Activated naive CD8-positive, alpha-beta T cell treated with anti-CD3 and anti-CD28 coated beads, Interleukin-2, amount 50 U/mL, for 24 hours (primary cell): ENCODE measurements around the gene TFCP2.
A peak's percentile ranks its signal among the peaks of the same experiment; 100 is the strongest.

ENCODE experiments used
- ATAC-seq: fragments of 150-1000 bp; cut with Tn5 transposase; one replicate; pipeline ENCODE4 v1.10.0; 2021
- DNase-seq: peaks from one replicate; pipeline ENCODE4 v3.0.0; 2021
- H3K27ac Mint-ChIP-seq: one replicate; pipeline ENCODE4 v1.8.0; 2021; ENCODE audit warnings: mild to moderate bottlenecking, mixed read lengths
- H3K27me3 Mint-ChIP-seq: one replicate; pipeline ENCODE4 v1.8.0; 2021; ENCODE audit warnings: mixed read lengths
- H3K36me3 Mint-ChIP-seq: one replicate; pipeline ENCODE4 v1.8.0; 2021; ENCODE audit warnings: low read depth, mixed read lengths
- H3K4me1 Mint-ChIP-seq: one replicate; pipeline ENCODE4 v1.8.0; 2021; ENCODE audit warnings: mixed read lengths
- H3K4me3 Mint-ChIP-seq: one replicate; pipeline ENCODE4 v1.8.0; 2021; ENCODE audit warnings: mild to moderate bottlenecking, moderate library complexity, mixed read lengths
- H3K9me3 Mint-ChIP-seq: one replicate; pipeline ENCODE4 v1.8.0; 2021; ENCODE audit warnings: mixed read lengths

TFCP2 gene

DNA sequence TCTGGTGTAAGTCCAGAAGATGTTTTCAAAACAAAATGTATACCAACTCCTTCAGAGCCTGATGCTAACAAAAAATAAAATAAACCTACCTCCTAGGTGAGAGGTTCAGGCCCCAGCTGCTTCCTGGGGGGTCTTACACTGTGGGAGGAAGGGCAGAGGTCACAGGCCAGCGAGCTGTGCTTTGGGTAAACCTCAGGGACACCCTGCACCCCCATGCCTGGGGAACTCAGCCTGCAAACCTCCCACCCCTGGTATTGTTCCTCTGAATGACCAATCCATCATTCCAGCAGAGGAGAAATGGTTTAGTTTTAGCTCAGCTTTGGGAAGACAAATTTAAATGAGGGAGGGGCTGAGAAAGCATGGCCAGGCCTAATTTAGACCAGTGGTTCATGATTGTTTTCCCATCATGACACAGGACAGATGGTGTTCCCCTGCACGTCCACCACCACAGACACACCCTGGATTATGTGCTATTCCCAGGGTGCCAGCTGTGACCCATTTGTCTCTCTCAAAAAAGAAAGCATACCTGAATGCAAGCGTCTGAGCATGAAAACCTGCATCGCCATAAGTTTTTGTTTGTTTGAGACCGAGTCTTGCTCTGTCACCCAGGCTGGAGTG, 14.5 kb upstream of the TFCP2 start:
- DNase-seq = no peak
- H3K4me3 Mint-ChIP-seq = no peak overlapping the region
- no peak for ATAC-seq

DNA sequence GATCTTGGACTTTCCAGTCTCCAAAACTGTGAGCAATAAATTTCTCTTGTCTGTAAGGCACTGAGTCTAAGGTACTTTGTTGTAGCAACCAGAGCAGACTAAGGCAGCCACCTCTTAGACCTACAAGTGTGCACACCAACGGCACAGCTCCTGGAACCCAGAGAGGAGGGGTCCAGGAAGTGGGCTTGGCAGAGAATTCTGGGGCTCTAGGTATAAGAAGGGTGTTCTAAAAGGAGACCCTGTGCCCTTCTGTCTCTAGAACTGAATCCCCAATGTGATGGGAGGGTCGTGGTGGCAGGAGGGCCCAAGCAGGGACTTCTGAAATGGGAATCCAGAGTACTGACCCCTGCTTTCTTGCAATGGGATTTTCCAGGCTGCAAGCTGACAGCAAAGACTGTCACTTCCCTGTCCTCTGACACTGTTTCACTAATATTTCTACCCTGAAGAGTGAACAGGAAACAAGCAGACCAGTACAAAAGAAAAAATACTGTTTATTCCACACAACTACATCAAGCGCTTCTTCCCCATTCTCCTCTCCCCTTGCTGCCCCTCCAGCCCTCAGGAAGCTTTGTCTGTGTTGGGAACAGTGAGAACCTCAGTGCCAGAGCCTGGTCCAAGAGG, 13.6 kb upstream of the TFCP2 start:
- H3K27ac Mint-ChIP-seq = no peak overlapping the region
- H3K4me1 Mint-ChIP-seq = peaks cover 2% of the 10 kb centered on the region

More for the DNA sequence above, 14.5 kb upstream of the TFCP2 start:
- Mint-ChIP-seq H3K27ac (no peak overlapping the region), H3K36me3 (no peaks in the 10 kb centered on the region), H3K4me1 (peaks cover 2% of the 10 kb centered on the region), H3K9me3 (no peaks in the 10 kb centered on the region), H3K27me3 (no peaks in the 10 kb centered on the region)

DNA sequence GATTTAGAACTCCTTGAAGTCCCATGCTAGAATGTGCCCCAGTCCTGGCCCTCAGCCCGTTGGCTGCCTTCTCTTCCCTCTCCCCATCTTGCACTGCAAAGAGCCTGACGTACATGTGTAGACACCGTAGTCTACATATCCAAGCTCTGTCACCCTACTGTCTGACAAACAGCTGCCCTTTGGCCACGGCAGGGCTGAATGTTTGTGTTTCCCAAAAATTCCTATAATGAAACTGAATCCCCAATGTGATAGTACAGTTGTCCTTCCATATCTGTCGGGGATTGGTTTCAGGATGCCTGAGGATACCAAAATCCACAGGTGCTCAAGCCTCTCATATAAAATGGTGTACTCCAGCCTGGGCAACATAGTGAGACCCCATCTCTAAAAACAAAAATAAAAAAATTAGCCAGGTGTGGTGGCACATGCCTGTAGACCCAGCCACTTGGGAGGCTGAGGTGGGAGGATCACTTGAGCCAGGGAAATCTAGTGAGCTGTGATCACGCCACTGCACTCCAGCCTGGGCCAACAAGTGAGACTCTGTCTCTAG, 12.3 kb upstream of the TFCP2 start:
- DNase-seq (no peak), ATAC-seq (no peak)
- Mint-ChIP-seq H3K4me3 (no peak overlapping the region), H3K27ac (no peak overlapping the region), H3K27me3 (no peaks in the 10 kb centered on the region), H3K36me3 (no peaks in the 10 kb centered on the region), H3K4me1 (peaks cover 2% of the 10 kb centered on the region), H3K9me3 (no peaks in the 10 kb centered on the region)

More for the DNA sequence above, 13.6 kb upstream of the TFCP2 start:
- Mint-ChIP-seq H3K27me3 (no peaks in the 10 kb centered on the region), H3K9me3 (no peaks in the 10 kb centered on the region), H3K36me3 (no peaks in the 10 kb centered on the region), H3K4me3 (no peak overlapping the region)
- DNase-seq (no peak), ATAC-seq (no peak)

DNA sequence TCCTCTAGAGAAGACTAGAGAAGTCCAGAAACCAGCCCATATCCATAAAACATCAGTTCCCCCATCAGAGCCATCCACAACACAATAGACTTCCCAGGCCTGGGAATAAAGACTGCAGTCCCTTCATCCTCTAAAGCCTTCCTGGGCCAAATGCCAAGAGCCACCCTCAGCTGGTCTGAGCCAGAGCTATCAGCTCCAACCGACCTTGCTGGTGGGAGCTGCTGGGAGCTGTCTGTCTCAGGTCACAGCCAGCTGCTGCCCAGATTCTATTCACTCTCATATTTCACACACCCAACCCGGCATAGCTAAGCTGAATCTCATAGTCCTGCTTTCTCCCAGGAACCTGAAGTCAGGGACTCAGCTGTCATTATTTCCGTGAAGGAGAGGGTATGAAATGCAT, 10.9 kb upstream of the TFCP2 start:
- Mint-ChIP-seq H3K4me1 (peaks cover 2% of the 10 kb centered on the region), H3K9me3 (no peaks in the 10 kb centered on the region), H3K27me3 (no peaks in the 10 kb centered on the region), H3K27ac (no peak overlapping the region), H3K4me3 (no peak overlapping the region), H3K36me3 (no peaks in the 10 kb centered on the region)
- no peak for ATAC-seq
- no peak for DNase-seq

DNA sequence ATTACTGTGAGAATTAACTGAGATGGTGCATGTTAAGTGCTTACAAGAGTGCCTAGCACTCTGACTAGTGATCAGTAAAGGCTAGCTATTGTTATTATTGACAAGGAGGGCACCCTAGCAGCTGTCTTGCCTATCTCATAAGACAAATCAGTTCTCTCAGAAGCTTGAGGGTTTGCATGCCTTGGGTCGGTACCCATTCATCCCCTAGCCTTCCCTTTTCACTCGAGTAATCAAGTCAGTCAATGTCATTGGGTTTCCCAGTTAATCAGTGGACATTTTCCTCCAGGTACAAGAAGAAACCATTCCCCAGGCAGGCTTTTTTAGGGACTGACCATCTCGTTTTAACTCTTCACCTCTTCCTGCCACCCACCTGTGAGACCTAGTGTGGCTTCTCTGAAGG, 10.4 kb upstream of the TFCP2 start:
- Mint-ChIP-seq H3K4me1 (peaks cover 2% of the 10 kb centered on the region), H3K9me3 (no peaks in the 10 kb centered on the region), H3K36me3 (no peaks in the 10 kb centered on the region), H3K4me3 (no peak overlapping the region), H3K27me3 (no peaks in the 10 kb centered on the region), H3K27ac (no peak overlapping the region)
- ATAC-seq = no peak
- no peak for DNase-seq

DNA sequence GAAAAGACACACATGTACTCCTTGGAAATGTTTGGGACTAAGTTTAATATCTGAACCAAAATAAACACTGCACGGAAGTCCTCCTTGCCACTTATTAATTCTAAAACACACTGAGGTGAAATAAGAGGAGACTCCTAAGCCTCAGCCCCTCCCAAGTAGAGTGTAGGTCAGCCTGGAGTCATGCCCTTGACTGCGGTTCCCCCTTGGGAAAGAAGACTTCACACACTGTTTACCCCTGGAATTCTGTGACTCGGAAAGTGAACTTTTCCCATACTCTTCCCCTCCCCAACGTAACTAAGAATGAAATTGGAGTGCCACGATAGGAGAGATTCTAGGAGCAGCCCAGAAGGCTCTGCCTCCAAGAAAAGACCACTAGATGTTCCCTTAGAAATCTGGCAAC, 8.6 kb upstream of the TFCP2 start:
- no peaks in the 10 kb centered on the region for H3K36me3 Mint-ChIP-seq

DNA sequence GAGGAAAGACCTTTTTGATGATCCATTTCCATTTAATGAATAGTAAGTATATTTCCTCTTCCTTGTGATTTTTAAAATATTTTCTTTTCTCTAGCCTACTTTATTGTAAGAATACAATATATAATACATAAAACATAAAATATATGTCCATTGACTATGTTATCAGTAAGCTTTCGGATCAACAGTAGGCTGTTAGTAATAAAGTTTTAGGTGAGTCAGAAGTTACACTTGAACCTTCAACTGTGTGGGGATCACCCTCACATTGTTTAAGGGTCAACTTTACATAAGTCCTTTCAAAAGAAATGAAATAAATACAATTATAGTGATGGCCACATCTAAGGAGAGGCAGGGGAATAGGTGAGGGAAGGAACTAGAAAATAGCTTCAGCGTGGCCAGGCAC, 5.0 kb upstream of the TFCP2 start:
- H3K36me3 Mint-ChIP-seq = no peaks in the 10 kb centered on the region
- ATAC-seq = no peak
- no peak for DNase-seq

More for the DNA sequence above, 8.6 kb upstream of the TFCP2 start:
- no peaks in the 10 kb centered on the region for H3K9me3 Mint-ChIP-seq
- no peak for DNase-seq
- no peaks in the 10 kb centered on the region for H3K27me3 Mint-ChIP-seq
- peaks cover 2% of the 10 kb centered on the region for H3K4me1 Mint-ChIP-seq
- no peak overlapping the region for H3K27ac Mint-ChIP-seq
- no peak overlapping the region for H3K4me3 Mint-ChIP-seq
- no peak for ATAC-seq

DNA sequence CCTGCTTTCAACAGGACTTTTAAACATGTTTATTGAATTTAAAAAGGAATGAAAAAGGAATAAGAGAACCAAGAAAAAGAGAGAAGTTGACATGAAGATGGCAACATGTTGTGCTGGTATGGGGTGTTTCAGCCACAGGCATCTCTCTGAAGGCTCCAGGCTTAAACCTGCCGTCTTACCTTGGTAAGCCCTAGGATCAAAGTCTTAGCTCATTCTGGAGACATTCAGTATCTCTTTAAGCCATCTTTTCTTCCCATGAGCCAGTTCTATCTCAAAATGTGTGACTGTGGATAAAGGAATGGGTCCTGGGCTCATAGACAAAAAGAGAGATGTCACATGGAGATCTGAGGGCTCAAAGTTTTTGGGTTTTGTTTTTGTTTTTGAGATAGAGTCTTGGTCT, 1.6 kb upstream of the TFCP2 start:
- Mint-ChIP-seq H3K27ac (no peak overlapping the region), H3K36me3 (peaks cover 4% of the 10 kb centered on the region), H3K27me3 (no peaks in the 10 kb centered on the region), H3K4me1 (peaks cover 16% of the 10 kb centered on the region), H3K4me3 (no peak overlapping the region), H3K9me3 (no peaks in the 10 kb centered on the region)
- no peak for ATAC-seq
- DNase-seq = no peak

More for the DNA sequence above, 5.0 kb upstream of the TFCP2 start:
- Mint-ChIP-seq H3K27ac (no peak overlapping the region), H3K27me3 (no peaks in the 10 kb centered on the region), H3K9me3 (no peaks in the 10 kb centered on the region), H3K4me1 (peaks cover 2% of the 10 kb centered on the region), H3K4me3 (no peak overlapping the region)

DNA sequence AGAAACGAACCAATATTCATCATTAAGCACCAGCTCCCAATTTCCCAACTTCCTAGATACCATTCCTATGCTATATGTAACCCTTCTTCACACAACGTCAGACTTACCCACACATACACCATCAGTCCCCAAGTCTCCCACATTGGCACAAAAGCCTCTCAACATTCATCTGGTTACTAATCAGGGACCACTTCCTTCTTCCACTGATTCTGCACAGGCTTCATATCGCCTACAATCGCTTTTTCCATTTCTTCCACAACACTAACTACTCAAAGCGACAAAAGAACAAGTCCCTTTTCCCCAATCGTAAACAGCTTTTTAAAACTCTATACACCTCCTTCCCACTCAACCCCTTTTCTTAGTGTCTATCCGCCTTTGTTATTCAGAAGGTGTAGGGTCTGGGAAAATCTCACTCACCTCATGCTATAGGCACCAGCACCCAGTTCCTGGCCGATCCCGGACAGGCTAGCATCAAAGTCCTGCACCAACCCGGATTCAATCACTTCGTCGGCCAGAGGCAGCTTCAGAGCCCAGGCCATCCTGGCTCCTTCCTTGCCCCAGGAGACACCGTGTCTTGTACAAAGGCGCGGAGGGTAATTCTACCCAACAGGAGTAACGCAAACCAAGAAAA, 936 bp downstream of the TFCP2 start:
- Mint-ChIP-seq H3K4me3 (no peak overlapping the region), H3K36me3 (peaks cover 7% of the 10 kb centered on the region), H3K9me3 (no peaks in the 10 kb centered on the region), H3K27me3 (no peaks in the 10 kb centered on the region), H3K27ac (no peak overlapping the region), H3K4me1 (peaks cover 25% of the 10 kb centered on the region)
- ATAC-seq (peak; percentile 4), DNase-seq (no peak)

DNA sequence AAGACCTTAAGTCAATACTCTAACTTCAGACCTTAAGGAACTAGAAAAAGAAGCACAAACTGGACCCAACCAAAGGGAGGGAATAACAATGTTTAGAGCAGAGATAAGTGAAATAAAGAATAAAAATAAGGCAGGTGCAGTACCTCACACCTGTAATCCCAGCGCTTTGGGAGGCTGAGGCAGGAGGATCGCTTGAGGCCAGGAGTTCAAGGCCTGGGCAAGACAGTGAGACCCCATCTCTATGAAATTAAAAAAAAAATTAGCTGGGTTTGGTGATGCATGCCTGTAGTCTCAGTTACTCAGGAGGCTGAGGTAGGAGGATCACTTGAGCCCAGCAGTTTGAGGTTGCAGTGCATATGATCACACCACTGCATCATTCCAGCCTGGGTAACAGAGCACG, 9.1 kb downstream of the TFCP2 start:
- Mint-ChIP-seq H3K27ac (no peak overlapping the region), H3K9me3 (no peaks in the 10 kb centered on the region), H3K27me3 (no peaks in the 10 kb centered on the region), H3K4me3 (no peak overlapping the region), H3K4me1 (peaks cover 25% of the 10 kb centered on the region), H3K36me3 (peaks cover 28% of the 10 kb centered on the region)
- ATAC-seq = no peak
- no peak for DNase-seq

DNA sequence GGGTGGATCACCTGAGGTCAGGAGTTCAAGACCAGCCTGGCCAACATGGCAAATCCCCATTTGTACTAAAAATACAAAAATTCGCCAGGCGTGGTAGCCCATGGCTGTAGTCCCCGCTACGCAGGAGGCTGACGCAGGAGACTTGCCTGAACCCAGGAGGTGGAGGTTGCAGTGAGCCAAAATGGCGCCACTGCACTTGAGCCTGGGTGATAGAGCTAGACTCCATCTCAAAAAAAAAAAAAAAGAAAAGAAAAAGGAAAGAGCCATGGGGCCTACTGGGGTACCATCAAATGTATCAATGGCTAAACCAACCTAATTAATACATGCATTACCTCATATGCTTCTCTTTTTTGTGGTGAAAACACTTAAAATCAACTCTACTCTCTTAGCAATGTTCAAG, 10.7 kb downstream of the TFCP2 start:
- H3K27me3 Mint-ChIP-seq = no peaks in the 10 kb centered on the region
- ATAC-seq (no peak), DNase-seq (no peak)
- H3K27ac Mint-ChIP-seq = no peak overlapping the region
- peaks cover 20% of the 10 kb centered on the region for H3K4me1 Mint-ChIP-seq
- H3K36me3 Mint-ChIP-seq = peaks cover 28% of the 10 kb centered on the region
- H3K9me3 Mint-ChIP-seq = no peaks in the 10 kb centered on the region
- no peak overlapping the region for H3K4me3 Mint-ChIP-seq

DNA sequence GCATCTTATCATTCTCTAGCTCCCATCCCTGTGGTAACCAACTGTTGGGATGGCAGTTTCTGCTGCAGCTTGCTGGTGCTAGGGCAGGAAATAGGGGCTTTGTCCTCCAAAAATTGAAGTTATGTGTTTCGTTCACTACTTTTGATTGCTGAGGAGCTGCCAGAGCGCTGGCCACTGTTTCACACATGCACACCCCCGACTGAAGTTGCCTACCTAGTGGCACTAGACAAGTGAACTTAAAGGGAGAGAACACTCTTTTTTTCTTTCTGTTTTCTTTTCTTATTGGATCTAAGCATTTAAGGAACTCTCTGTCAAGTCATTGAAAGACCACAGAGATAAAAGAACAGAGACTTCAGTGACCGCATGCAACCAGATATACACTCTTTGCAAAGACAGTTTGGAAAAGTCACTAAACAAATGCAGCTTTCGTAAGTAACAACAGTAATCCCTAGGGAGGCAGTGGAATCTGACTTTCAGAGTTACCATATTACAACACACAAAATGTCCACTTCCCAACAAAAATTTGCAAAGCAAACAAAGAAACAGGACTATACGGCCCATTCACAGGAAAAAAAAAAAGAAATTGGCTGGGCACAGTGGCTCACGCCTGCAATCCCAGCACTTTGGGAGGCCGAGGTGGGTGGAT, 12.0 kb downstream of the TFCP2 start:
- Mint-ChIP-seq H3K4me1 (peaks cover 13% of the 10 kb centered on the region), H3K9me3 (no peaks in the 10 kb centered on the region), H3K27me3 (no peaks in the 10 kb centered on the region), H3K36me3 (peaks cover 22% of the 10 kb centered on the region), H3K4me3 (no peak overlapping the region), H3K27ac (no peak overlapping the region)
- no peak for ATAC-seq
- DNase-seq = no peak

DNA sequence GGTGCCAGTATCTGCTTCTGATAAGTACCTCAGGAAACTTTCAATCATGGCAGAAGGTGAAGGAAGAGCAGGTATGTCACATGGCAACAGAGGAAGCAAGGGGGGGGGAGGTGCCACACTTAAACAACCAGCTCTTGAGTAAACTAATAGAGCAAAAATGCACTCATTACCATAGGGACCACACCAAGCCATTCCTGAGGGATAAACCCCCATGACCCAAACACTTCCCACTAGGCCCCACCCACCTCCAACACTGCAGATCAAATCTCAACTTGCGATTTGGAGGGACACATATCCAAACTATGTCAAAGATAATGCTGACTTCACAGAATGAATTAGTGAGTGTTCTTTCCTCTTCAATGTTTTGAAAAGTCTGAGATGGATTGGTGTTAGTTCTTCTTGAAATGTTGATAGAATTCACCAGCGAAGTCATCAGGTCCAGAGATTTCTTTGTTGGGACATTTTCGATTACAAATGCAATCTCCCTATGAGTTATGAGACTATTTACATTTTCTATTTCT, 16.6 kb downstream of the TFCP2 start:
- H3K27ac Mint-ChIP-seq = no peak overlapping the region
- H3K4me1 Mint-ChIP-seq = peaks cover 2% of the 10 kb centered on the region
- ATAC-seq = no peak
- no peaks in the 10 kb centered on the region for H3K9me3 Mint-ChIP-seq
- H3K36me3 Mint-ChIP-seq = peaks cover 8% of the 10 kb centered on the region
- DNase-seq = no peak
- no peak overlapping the region for H3K4me3 Mint-ChIP-seq
- no peaks in the 10 kb centered on the region for H3K27me3 Mint-ChIP-seq

DNA sequence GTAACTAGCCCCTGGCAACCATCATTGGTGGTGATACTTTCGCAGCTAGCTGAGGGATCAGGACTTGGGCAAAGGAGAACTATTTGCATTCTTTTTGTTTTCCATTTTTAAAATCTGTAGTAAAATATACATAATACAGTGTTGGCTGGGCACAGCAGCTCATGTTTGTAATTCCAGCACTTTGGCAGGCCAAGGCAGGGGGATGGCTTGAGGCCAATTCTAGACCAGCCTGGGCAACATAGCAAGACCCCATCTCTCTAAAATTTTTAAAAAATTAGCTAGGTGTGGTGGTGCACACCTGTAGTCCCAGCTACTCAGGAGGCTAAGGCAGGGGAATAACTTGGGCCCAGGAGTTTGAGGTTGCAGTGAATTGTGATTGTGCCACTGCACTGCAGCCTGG, 20.0 kb downstream of the TFCP2 start:
- Mint-ChIP-seq H3K9me3 (no peaks in the 10 kb centered on the region), H3K4me1 (peaks cover 2% of the 10 kb centered on the region), H3K27ac (no peak overlapping the region), H3K27me3 (no peaks in the 10 kb centered on the region), H3K4me3 (no peak overlapping the region), H3K36me3 (peaks cover 2% of the 10 kb centered on the region)
- DNase-seq (no peak), ATAC-seq (no peak)
